Neuronal stem cell (in vitro differentiated cells): Measurements from ENCODE around the gene SFXN4. TPM values are rescaled to one million over a fixed set of nuclear protein-coding genes. Genes with fewer than 3 reads are reported as not detected.
A peak's percentile ranks its signal among the peaks of the same experiment; 100 is the strongest.

ENCODE experiments used
- DNase-seq: peaks from one replicate; pipeline ENCODE4 v3.0.0-alpha.2; 2013; ENCODE audit warnings: low spot score
- H2AFZ ChIP-seq: one replicate; pipeline ENCODE4 v1.6.1; 2013; ENCODE audit warnings: mild to moderate bottlenecking, low read length, inconsistent platforms
- H2AK5ac ChIP-seq: 2 replicates; pipeline ENCODE4 v1.6.1; 2013; ENCODE audit warnings: low read depth, mild to moderate bottlenecking, inconsistent platforms, low read length, moderate library complexity, mixed read lengths
- H2BK120ac ChIP-seq: 2 replicates; pipeline ENCODE4 v1.6.1; 2013; ENCODE audit warnings: low read depth, mild to moderate bottlenecking, inconsistent platforms, low read length, moderate library complexity, mixed read lengths
- H2BK12ac ChIP-seq: one replicate; pipeline ENCODE4 v1.6.1; 2013; ENCODE audit warnings: low read length, inconsistent platforms
- H2BK15ac ChIP-seq: 2 replicates; pipeline ENCODE4 v1.6.1; 2013; ENCODE audit warnings: mild to moderate bottlenecking, low read length, inconsistent platforms, mixed read lengths
- H2BK5ac ChIP-seq: one replicate; pipeline ENCODE4 v1.6.1; 2013; ENCODE audit warnings: inconsistent platforms, mild to moderate bottlenecking, low read length, moderate library complexity
- H3K14ac ChIP-seq: one replicate; pipeline ENCODE4 v1.6.1; 2013; ENCODE audit warnings: low read length, inconsistent platforms
- H3K18ac ChIP-seq: 2 replicates; pipeline ENCODE4 v1.6.1; 2013; ENCODE audit warnings: low read length, inconsistent platforms
- H3K23ac ChIP-seq: 2 replicates; pipeline ENCODE4 v1.6.1; 2013; ENCODE audit warnings: low read depth, mild to moderate bottlenecking, mixed read lengths, low read length, inconsistent platforms; ENCODE audit not compliant: poor library complexity
- H3K27ac ChIP-seq: replicated peaks from 3 replicates; pipeline ENCODE4 v1.5.1; 2013; ENCODE audit warnings: low read length, inconsistent platforms
- H3K27me3 ChIP-seq, 3 experiments: 2 replicates each; pipeline ENCODE4 v1.6.1; 2013; ENCODE audit warnings: low read length in 3 of 3, mild to moderate bottlenecking in 2 of 3, inconsistent platforms in 1 of 3, low read depth in 1 of 3, mixed read lengths in 1 of 3, moderate library complexity in 1 of 3; ENCODE audit not compliant: control insufficient read depth in 3 of 3, insufficient read depth in 3 of 3
- H3K36me3 ChIP-seq, 2 donors: replicated peaks in 1 of 2; 2 replicates each; pipeline ENCODE4 v1.6.1; 2013; ENCODE audit warnings: low read length in 2 of 2; ENCODE audit not compliant: control insufficient read depth in 2 of 2, insufficient read depth in 2 of 2
- H3K4ac ChIP-seq: 2 replicates; pipeline ENCODE4 v1.6.1; 2013; ENCODE audit warnings: inconsistent platforms, mild to moderate bottlenecking, low read length, moderate library complexity
- H3K4me1 ChIP-seq, 2 donors: 1 replicate in 1 of 2; 2 replicates in 1 of 2; pipeline ENCODE4 v1.6.1; 2013; ENCODE audit warnings: low read length in 2 of 2, low read depth in 1 of 2; ENCODE audit not compliant: control insufficient read depth in 2 of 2, insufficient read depth in 1 of 2
- H3K4me2 ChIP-seq: one replicate; pipeline ENCODE4 v1.6.1; 2013; ENCODE audit warnings: mild to moderate bottlenecking, low read length, inconsistent platforms; ENCODE audit not compliant: insufficient read depth, poor library complexity, severe bottlenecking
- H3K4me3 ChIP-seq, 2 donors: 2 replicates each; pipeline ENCODE4 v1.5.1; 2013; ENCODE audit warnings: low read length in 2 of 2, mild to moderate bottlenecking in 2 of 2, inconsistent platforms in 1 of 2, moderate library complexity in 1 of 2
- H3K79me1 ChIP-seq: one replicate; pipeline ENCODE4 v1.6.1; 2013; ENCODE audit warnings: low read depth, mild to moderate bottlenecking, inconsistent platforms, low read length, moderate library complexity
- H3K9ac ChIP-seq: one replicate; pipeline ENCODE4 v1.6.1; 2013; ENCODE audit warnings: mild to moderate bottlenecking, low read depth, low read length, inconsistent platforms; ENCODE audit not compliant: poor library complexity
- H3K9me3 ChIP-seq, 2 donors: replicated peaks in 1 of 2; 2 replicates each; pipeline versions ENCODE3 to v1.6.1; 2013; ENCODE audit warnings: low read length in 2 of 2, mild to moderate bottlenecking in 2 of 2, inconsistent platforms in 1 of 2, low read depth in 1 of 2, mixed read lengths in 1 of 2, moderate library complexity in 1 of 2; ENCODE audit not compliant: control insufficient read depth in 2 of 2, insufficient read depth in 1 of 2
- H4K8ac ChIP-seq: one replicate; pipeline ENCODE4 v1.6.1; 2013; ENCODE audit warnings: low read depth, mild to moderate bottlenecking, inconsistent platforms, low read length, moderate library complexity
- H4K91ac ChIP-seq: one replicate; pipeline ENCODE4 v1.6.1; 2013; ENCODE audit warnings: low read length, low read depth, mild to moderate bottlenecking, inconsistent platforms; ENCODE audit not compliant: poor library complexity
- WGBS, 2 donors: extraction: QIAGEN DNeasy Blood & Tissue Kit; methylation state at CpG; one replicate each; pipeline ENCODE4 v1.1.7; 2013; ENCODE audit warnings: missing lambda C conversion rate in 2 of 2, mixed read lengths in 1 of 2; ENCODE audit not compliant: insufficient read length in 2 of 2, insufficient replicate concordance in 1 of 2; ENCODE audit errors: extremely low coverage in 2 of 2; 5-methylcytosine and 5-hydroxymethylcytosine counted together
- polyA plus RNA-seq, 2 experiments: library from polyadenylated mRNA; stranded (reverse); fragments of 200-250 nt; gene quantifications; one replicate each; pipeline ENCODE4 v1.2.3, GENCODE V29; 2013

The SFXN4 gene
- 21.8 TPM for polyA plus RNA-seq (2013, experiment 1 of 2)
- polyA plus RNA-seq (2013, experiment 2 of 2) = 20.0 TPM

GRCh38 chr10:119165171-119166117 lies at the start of gene SFXN4:
TSS of gene SFXN4 (minus strand) at chr10:119165714. CDS start at chr10:119165647, 67 bp downstream.
- peak within 1 kb of the TSS; percentile 98 for H3K14ac ChIP-seq
- peak within 1 kb of the TSS; percentile 98 for H3K23ac ChIP-seq
- no peak within 1 kb of the TSS for H3K27ac ChIP-seq
- DNase-seq = peak; percentile 51
- H3K9me3 ChIP-seq = no peaks in the 10 kb centered on the region
- no peak within 1 kb of the TSS for H3K4ac ChIP-seq
- H2AK5ac ChIP-seq = peak within 1 kb of the TSS; percentile 64
- peaks cover 0 to 2% (median 0%) of the 10 kb centered on the region in 3 experiments for H3K27me3 ChIP-seq
- H4K8ac ChIP-seq = no peak within 1 kb of the TSS
- H3K79me1 ChIP-seq = peaks cover 2% of the 10 kb centered on the region
- peak within 1 kb of the TSS; percentile 75 for H2BK15ac ChIP-seq
- WGBS, 2 donors = no CpG with 5 or more reads among the region's 90 CpGs
- H3K18ac ChIP-seq = peak within 1 kb of the TSS; percentile 98
- peak within 1 kb of the TSS; percentile 53 to 90 for H3K4me3 ChIP-seq
- H3K4me2 ChIP-seq = peak within 1 kb of the TSS; percentile 98
- peak within 1 kb of the TSS; percentile 68 for H2BK5ac ChIP-seq
- H2BK120ac ChIP-seq = no peak within 1 kb of the TSS
- H3K4me1 ChIP-seq = peaks cover 10 to 12% of the 10 kb centered on the region in 2 donors
- peak within 1 kb of the TSS; percentile 52 for H2BK12ac ChIP-seq
- H2AFZ ChIP-seq = peak within 1 kb of the TSS; percentile 99
- H3K36me3 ChIP-seq = peaks cover 15 to 51% of the 10 kb centered on the region in 2 donors
- peak within 1 kb of the TSS; percentile 94 for H3K9ac ChIP-seq
- no peak within 1 kb of the TSS for H4K91ac ChIP-seq

- no peak overlapping the region for H3K14ac ChIP-seq
- no peaks in the 10 kb centered on the region for H3K36me3 ChIP-seq
- no peak overlapping the region for H2BK15ac ChIP-seq
- H3K79me1 ChIP-seq = no peaks in the 10 kb centered on the region
- no peaks in the 10 kb centered on the region for H3K27me3 ChIP-seq
- H4K8ac ChIP-seq = no peak overlapping the region
- H3K4me1 ChIP-seq = peaks cover 11 to 36% of the 10 kb centered on the region in 2 donors
- no peak for DNase-seq
- no peak overlapping the region for H2BK5ac ChIP-seq
- H2BK12ac ChIP-seq = no peak overlapping the region
- no peak overlapping the region for H4K91ac ChIP-seq
- H2AK5ac ChIP-seq = no peak overlapping the region
- H3K18ac ChIP-seq = no peak overlapping the region
- no CpG with 5 or more reads among the region's 12 CpGs for WGBS, 2 donors
- H3K4me3 ChIP-seq = no peak overlapping the region
- H3K9me3 ChIP-seq = no peaks in the 10 kb centered on the region
- no peak overlapping the region for H3K23ac ChIP-seq
- H2BK120ac ChIP-seq = no peak overlapping the region
- H3K4me2 ChIP-seq = no peak overlapping the region
- H3K27ac ChIP-seq = peak overlapping the region; percentile 2
- peak overlapping the region; percentile 25 for H2AFZ ChIP-seq
- H3K4ac ChIP-seq = no peak overlapping the region
- H3K9ac ChIP-seq = no peak overlapping the region
These were observed 46.3 kb upstream of the SFXN4 start for GRCh38 chr10:119211625-119212441.

GRCh38 chr10:119211176-119211575 lies 45.7 kb upstream of the SFXN4 start:
- H3K27me3 ChIP-seq = no peaks in the 10 kb centered on the region
- H2AK5ac ChIP-seq = no peak overlapping the region
- no peak overlapping the region for H3K4me2 ChIP-seq
- no CpG with 5 or more reads among the region's 3 CpGs for WGBS, 2 donors
- H3K4me3 ChIP-seq = no peak overlapping the region
- H3K36me3 ChIP-seq = no peaks in the 10 kb centered on the region
- H4K8ac ChIP-seq = no peak overlapping the region
- H3K9ac ChIP-seq = no peak overlapping the region
- DNase-seq = no peak
- no peak overlapping the region for H2BK5ac ChIP-seq
- H4K91ac ChIP-seq = no peak overlapping the region
- peak overlapping the region; percentile 2 for H3K27ac ChIP-seq
- H3K4me1 ChIP-seq = peaks cover 14 to 36% of the 10 kb centered on the region in 2 donors
- H2AFZ ChIP-seq = peak overlapping the region; percentile 25
- H2BK12ac ChIP-seq = no peak overlapping the region
- H2BK15ac ChIP-seq = no peak overlapping the region
- no peak overlapping the region for H3K23ac ChIP-seq
- H3K14ac ChIP-seq = no peak overlapping the region
- H3K4ac ChIP-seq = no peak overlapping the region
- no peak overlapping the region for H3K18ac ChIP-seq
- H2BK120ac ChIP-seq = no peak overlapping the region
- no peaks in the 10 kb centered on the region for H3K79me1 ChIP-seq
- H3K9me3 ChIP-seq = no peaks in the 10 kb centered on the region
